ENCODE data around the gene CER1. TPM values are rescaled to one million over a fixed set of nuclear protein-coding genes. Genes with fewer than 3 reads are reported as not detected.

CER1 gene
- total RNA-seq, 2 experiments from 2014 or later = not detected

GRCh38 chr9:14752271-14752670, 29.7 kb upstream of the CER1 start:
- Mint-ChIP-seq H3K27me3 (peaks cover 14% of the 10 kb centered on the region), H3K27ac (no peak overlapping the region), H3K36me3 (ENCODE audit: low read depth) (no peaks in the 10 kb centered on the region), H3K9me3 (no peaks in the 10 kb centered on the region), H3K4me1 (ENCODE audit: low read depth) (peaks cover 5% of the 10 kb centered on the region), H3K4me3 (no peak overlapping the region)
- DNase-seq (no peak), ATAC-seq (no peak)
- ChIA-PET POLR2A (no interaction called here), CTCF (no interaction called here)
- intact Hi-C loops (cut with micrococcal nuclease) = no loop called here
- TF ChIP-seq, protein P1, sequence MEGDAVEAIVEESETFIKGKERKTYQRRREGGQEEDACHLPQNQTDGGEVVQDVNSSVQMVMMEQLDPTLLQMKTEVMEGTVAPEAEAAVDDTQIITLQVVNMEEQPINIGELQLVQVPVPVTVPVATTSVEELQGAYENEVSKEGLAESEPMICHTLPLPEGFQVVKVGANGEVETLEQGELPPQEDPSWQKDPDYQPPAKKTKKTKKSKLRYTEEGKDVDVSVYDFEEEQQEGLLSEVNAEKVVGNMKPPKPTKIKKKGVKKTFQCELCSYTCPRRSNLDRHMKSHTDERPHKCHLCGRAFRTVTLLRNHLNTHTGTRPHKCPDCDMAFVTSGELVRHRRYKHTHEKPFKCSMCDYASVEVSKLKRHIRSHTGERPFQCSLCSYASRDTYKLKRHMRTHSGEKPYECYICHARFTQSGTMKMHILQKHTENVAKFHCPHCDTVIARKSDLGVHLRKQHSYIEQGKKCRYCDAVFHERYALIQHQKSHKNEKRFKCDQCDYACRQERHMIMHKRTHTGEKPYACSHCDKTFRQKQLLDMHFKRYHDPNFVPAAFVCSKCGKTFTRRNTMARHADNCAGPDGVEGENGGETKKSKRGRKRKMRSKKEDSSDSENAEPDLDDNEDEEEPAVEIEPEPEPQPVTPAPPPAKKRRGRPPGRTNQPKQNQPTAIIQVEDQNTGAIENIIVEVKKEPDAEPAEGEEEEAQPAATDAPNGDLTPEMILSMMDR (IDR thresholded peaks at IDR 0.05) = no peak

DNA sequence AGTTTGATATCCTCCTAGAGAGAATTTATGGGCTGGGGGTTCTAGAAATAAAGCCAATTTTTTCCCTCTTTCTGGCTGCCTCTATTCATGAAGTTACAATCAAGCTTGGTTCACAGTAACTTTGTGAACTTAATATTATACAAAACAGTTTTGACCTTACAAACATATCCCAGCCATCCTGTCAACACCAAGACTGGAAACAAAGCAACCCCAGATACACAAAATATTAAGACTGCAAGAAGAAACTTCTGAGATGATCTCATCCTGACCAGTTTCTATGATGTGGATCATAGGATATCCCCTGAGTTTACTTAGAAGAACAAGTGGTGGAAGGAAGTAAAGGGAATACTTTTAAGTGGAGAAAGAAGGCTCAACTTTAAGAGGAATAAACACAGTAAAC, 28.3 kb upstream of the CER1 start:
- ChIA-PET POLR2A (no interaction called here), CTCF (interaction anchor here (0.6 to 3.3 kb wide), 3 partner anchors 13 to 379 kb away, joined by 3 to 11 read pairs (median 4); no protein-coding TSS in a partner anchor)
- no peaks in the 10 kb centered on the region for H3K9me3 Mint-ChIP-seq
- TF ChIP-seq, protein P1 (IDR thresholded peaks at IDR 0.05) = no peak
- DNase-seq = no peak
- H3K4me3 Mint-ChIP-seq = no peak overlapping the region
- no peak for ATAC-seq
- peaks cover 5% of the 10 kb centered on the region for H3K4me1 Mint-ChIP-seq (ENCODE audit: low read depth)
- H3K27me3 Mint-ChIP-seq = peaks cover 14% of the 10 kb centered on the region
- no peaks in the 10 kb centered on the region for H3K36me3 Mint-ChIP-seq (ENCODE audit: low read depth)
- H3K27ac Mint-ChIP-seq = no peak overlapping the region
- intact Hi-C loops (cut with micrococcal nuclease) = no loop called here

- POLR2A ChIA-PET = no interaction called here
- DNase-seq = no peak
- CTCF ChIA-PET = interaction anchor here (3.3 kb wide), 1 partner anchor 19 kb away, joined by 11 read pairs; no protein-coding TSS in a partner anchor
- TF ChIP-seq, protein P1 (IDR thresholded peaks at IDR 0.05) = no peak
- Mint-ChIP-seq H3K27me3 (peaks cover 14% of the 10 kb centered on the region), H3K27ac (no peak overlapping the region), H3K9me3 (peaks cover 2% of the 10 kb centered on the region), H3K4me1 (ENCODE audit: low read depth) (peaks cover 5% of the 10 kb centered on the region), H3K4me3 (no peak overlapping the region), H3K36me3 (ENCODE audit: low read depth) (no peaks in the 10 kb centered on the region)
- ATAC-seq = no peak
- intact Hi-C loops (cut with micrococcal nuclease) = no loop called here
Measured at GRCh38 chr9:14749741-14750211, 27.2 kb upstream of the CER1 start.

DNA sequence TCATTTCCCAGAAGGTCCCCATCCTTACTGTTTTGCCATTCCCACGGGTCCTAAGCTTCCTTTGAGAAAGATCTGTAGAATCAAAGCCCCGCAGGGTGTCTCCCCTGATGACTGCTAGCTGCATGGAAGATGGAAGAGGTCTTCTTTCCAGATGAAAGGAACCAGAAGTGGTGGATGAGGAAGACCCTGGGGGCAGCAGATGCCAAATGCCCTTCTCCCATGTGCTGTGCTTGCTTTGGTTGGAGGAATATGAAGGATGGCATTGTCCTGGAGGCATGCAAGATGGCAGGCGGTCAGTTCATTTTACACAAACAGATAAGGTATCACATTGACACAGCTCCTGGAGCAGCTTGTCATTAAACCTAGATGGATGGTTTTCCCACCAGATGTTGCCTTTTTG, 25.8 kb upstream of the CER1 start:
- H3K4me1 Mint-ChIP-seq (ENCODE audit: low read depth) = peaks cover 5% of the 10 kb centered on the region
- H3K27ac Mint-ChIP-seq = no peak overlapping the region
- DNase-seq (no peak), ATAC-seq (no peak)
- peaks cover 3% of the 10 kb centered on the region for H3K9me3 Mint-ChIP-seq
- intact Hi-C loops (cut with micrococcal nuclease) = no loop called here
- peaks cover 15% of the 10 kb centered on the region for H3K27me3 Mint-ChIP-seq
- TF ChIP-seq, protein P1 (IDR thresholded peaks at IDR 0.05) = no peak
- H3K36me3 Mint-ChIP-seq (ENCODE audit: low read depth) = no peaks in the 10 kb centered on the region
- no peak overlapping the region for H3K4me3 Mint-ChIP-seq
- POLR2A ChIA-PET = no interaction called here
- CTCF ChIA-PET = interaction anchor here (3.3 kb wide), 1 partner anchor 20 kb away, joined by 11 read pairs; no protein-coding TSS in a partner anchor

DNA sequence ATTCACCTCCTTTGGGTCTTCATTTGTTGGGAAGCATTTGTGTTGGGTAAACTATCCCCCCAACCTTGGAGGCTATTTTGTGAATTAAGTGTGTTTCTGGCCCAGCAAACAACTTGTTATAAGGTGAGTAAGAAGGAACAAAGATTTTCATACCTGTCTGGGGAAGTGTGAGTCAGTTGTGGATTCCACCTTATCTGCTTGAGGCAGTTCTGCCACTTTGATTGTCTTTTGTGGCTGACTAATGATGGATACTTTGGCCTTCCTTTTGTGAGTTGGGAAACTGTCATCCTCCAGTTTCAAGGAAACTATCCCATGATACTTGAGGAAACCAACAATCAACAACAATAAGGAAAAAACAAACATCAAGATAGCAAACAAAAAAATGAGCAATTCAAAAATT, 24.6 kb upstream of the CER1 start:
- Mint-ChIP-seq H3K9me3 (peaks cover 3% of the 10 kb centered on the region), H3K4me1 (ENCODE audit: low read depth) (peaks cover 5% of the 10 kb centered on the region), H3K36me3 (ENCODE audit: low read depth) (no peaks in the 10 kb centered on the region), H3K27me3 (peaks cover 14% of the 10 kb centered on the region), H3K27ac (no peak overlapping the region), H3K4me3 (no peak overlapping the region)
- ATAC-seq (no peak), DNase-seq (no peak)
- intact Hi-C loops (cut with micrococcal nuclease) = no loop called here
- ChIA-PET CTCF (no interaction called here), POLR2A (no interaction called here)
- TF ChIP-seq, protein P1 (IDR thresholded peaks at IDR 0.05) = no peak
